Measurements from ENCODE around the gene STARD7.

DNA sequence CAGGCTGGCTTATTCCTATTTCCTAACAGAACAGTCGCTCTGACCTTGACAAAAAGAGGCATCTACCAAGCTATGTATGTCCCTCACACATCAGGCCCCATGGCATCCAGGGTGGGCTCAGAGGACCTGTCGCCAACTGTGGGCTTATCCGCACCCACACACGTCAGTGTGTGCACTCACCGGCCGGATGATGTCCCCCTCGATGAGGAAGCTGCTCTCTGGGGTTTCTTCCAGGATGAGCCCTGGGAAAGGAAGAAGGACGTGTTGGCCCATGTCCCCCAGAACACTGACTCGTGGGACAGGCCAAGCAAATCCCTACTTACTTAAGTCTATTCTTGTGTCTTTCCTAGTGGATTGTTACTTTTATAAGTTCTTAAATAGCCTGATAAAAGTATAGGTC is 73.5 kb downstream of the STARD7 start:
- TF ChIP-seq ZNF660 (CRISPR knock-in tag; IDR thresholded peaks at IDR 0.05; ENCODE audit: borderline replicate concordance, low read depth) (no peak), TCF7L2 (IDR thresholded peaks at IDR 0.05; ENCODE audit: low read depth, low read length) (no peak), NCOA2 (CRISPR knock-in tag; IDR thresholded peaks at IDR 0.05) (no peak), HDAC2 (CRISPR knock-in tag; IDR thresholded peaks at IDR 0.05) (no peak), MED8 (CRISPR knock-in tag; IDR thresholded peaks at IDR 0.05; ENCODE audit: insufficient replicate concordance) (no peak), ZNF530 (CRISPR knock-in tag; IDR thresholded peaks at IDR 0.05; ENCODE audit: low read depth) (no peak), NR2F1 (CRISPR knock-in tag; IDR thresholded peaks at IDR 0.05) (no peak), SRY (CRISPR knock-in tag; IDR thresholded peaks at IDR 0.05) (no peak), MYC (CRISPR knock-in tag; IDR thresholded peaks at IDR 0.05; ENCODE audit: borderline replicate concordance) (no peak), ZKSCAN8 (CRISPR knock-in tag; IDR thresholded peaks at IDR 0.05; ENCODE audit: borderline replicate concordance) (no peak)
- TF ChIP-seq, protein P1, sequence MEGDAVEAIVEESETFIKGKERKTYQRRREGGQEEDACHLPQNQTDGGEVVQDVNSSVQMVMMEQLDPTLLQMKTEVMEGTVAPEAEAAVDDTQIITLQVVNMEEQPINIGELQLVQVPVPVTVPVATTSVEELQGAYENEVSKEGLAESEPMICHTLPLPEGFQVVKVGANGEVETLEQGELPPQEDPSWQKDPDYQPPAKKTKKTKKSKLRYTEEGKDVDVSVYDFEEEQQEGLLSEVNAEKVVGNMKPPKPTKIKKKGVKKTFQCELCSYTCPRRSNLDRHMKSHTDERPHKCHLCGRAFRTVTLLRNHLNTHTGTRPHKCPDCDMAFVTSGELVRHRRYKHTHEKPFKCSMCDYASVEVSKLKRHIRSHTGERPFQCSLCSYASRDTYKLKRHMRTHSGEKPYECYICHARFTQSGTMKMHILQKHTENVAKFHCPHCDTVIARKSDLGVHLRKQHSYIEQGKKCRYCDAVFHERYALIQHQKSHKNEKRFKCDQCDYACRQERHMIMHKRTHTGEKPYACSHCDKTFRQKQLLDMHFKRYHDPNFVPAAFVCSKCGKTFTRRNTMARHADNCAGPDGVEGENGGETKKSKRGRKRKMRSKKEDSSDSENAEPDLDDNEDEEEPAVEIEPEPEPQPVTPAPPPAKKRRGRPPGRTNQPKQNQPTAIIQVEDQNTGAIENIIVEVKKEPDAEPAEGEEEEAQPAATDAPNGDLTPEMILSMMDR (CRISPR knock-in tag; IDR thresholded peaks at IDR 0.05) = no peak
- TF ChIP-seq, protein P2, sequence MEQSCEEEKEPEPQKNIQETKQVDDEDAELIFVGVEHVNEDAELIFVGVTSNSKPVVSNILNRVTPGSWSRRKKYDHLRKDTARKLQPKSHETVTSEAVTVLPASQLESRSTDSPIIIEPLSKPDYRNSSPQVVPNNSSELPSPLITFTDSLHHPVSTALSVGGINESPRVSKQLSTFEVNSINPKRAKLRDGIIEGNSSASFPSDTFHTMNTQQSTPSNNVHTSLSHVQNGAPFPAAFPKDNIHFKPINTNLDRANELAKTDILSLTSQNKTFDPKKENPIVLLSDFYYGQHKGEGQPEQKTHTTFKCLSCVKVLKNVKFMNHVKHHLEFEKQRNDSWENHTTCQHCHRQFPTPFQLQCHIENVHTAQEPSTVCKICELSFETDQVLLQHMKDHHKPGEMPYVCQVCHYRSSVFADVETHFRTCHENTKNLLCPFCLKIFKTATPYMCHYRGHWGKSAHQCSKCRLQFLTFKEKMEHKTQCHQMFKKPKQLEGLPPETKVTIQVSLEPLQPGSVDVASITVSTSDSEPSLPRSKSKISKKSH (CRISPR knock-in tag; IDR thresholded peaks at IDR 0.05; ENCODE audit: borderline replicate concordance) = no peak
- TF ChIP-seq, protein P3, sequence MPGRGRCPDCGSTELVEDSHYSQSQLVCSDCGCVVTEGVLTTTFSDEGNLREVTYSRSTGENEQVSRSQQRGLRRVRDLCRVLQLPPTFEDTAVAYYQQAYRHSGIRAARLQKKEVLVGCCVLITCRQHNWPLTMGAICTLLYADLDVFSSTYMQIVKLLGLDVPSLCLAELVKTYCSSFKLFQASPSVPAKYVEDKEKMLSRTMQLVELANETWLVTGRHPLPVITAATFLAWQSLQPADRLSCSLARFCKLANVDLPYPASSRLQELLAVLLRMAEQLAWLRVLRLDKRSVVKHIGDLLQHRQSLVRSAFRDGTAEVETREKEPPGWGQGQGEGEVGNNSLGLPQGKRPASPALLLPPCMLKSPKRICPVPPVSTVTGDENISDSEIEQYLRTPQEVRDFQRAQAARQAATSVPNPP (CRISPR knock-in tag; IDR thresholded peaks at IDR 0.05) = no peak
